Measurements from ENCODE around the gene IL1R2. TPM values are rescaled to one million over a fixed set of nuclear protein-coding genes. Genes with fewer than 3 reads are reported as not detected.
A peak's percentile ranks its signal among the peaks of the same experiment; 100 is the strongest.

The IL1R2 gene
- total RNA-seq, result 1 to 10 TPM in 2 of 5 experiments, under 1 TPM in 1, not detected in 2; 0.40 to 2.7 (median 1.3) TPM
- not detected for polyA plus RNA-seq
- total RNA-seq, result not detected

GRCh38 chr2:101991721-101992145 is at the start of gene IL1R2:
TSS of gene IL1R2 (plus strand) at chr2:101991960. CDS start at chr2:102008576, 16,616 bp downstream.
- Mint-ChIP-seq H3K4me1 (peaks cover 12 to 27% (median 16%) of the 10 kb centered on the region in 7 donors), H3K27ac (peak within 1 kb of the TSS in 3 of 9 donors; percentile 26 to 65 (median 36)), H3K36me3 (no peaks in the 10 kb centered on the region), H3K9me3 (peaks cover 0 to 4% (median 0%) of the 10 kb centered on the region in 11 donors), H3K27me3 (peaks cover 16 to 41% (median 22%) of the 10 kb centered on the region in 5 donors), H3K4me3 (no peak within 1 kb of the TSS)
- H3K4me1 ChIP-seq (ENCODE audit: control insufficient read depth in 2 of 2, insufficient read depth in 2 of 2, low read length in 2 of 2), result peaks cover 0 to 11% of the 10 kb centered on the region in 2 donors
- H3K27me3 ChIP-seq (ENCODE audit: control insufficient read depth in 2 of 2, insufficient read depth in 2 of 2, low read length in 2 of 2), result no peaks in the 10 kb centered on the region
- DNase-seq, result no peak
- intact Hi-C loops (cut with micrococcal nuclease), result no loop called here
- ChIA-PET POLR2A (no interaction called here), CTCF (interaction anchor here (0.7 kb wide), 1 partner anchor 63 kb away, joined by 3 read pairs; no protein-coding TSS in a partner anchor)
- H3K9me3 ChIP-seq (ENCODE audit: control insufficient read depth in 2 of 3, low read length in 3 of 3), result no peaks in the 10 kb centered on the region
- no peaks in the 10 kb centered on the region for H3K36me3 ChIP-seq (ENCODE audit: control insufficient read depth in 2 of 3, insufficient read depth in 3 of 3, low read length in 3 of 3)
- peak; percentile 79 for ATAC-seq
- H3K27ac ChIP-seq (ENCODE audit: low read depth, low read length), result no peak within 1 kb of the TSS
- H3K4me3 ChIP-seq (ENCODE audit: low read length), result no peak within 1 kb of the TSS

- peaks cover 7 to 13% (median 9%) of the 10 kb centered on the region in 11 donors for H3K9me3 Mint-ChIP-seq
- Histone ChIP-seq H3K4me3 (ENCODE audit: low read length) (no peak overlapping the region), H3K4me1 (ENCODE audit: control insufficient read depth in 2 of 2, insufficient read depth in 2 of 2, low read length in 2 of 2) (no peaks in the 10 kb centered on the region), H3K36me3 (ENCODE audit: control insufficient read depth in 2 of 3, insufficient read depth in 3 of 3, low read length in 3 of 3) (no peaks in the 10 kb centered on the region), H3K9me3 (ENCODE audit: control insufficient read depth in 2 of 3, low read length in 3 of 3) (no peaks in the 10 kb centered on the region), H3K27me3 (ENCODE audit: control insufficient read depth in 2 of 2, insufficient read depth in 2 of 2, low read length in 2 of 2) (no peaks in the 10 kb centered on the region), H3K27ac (ENCODE audit: low read depth, low read length) (no peak overlapping the region)
- ATAC-seq, result no peak
- DNase-seq, result no peak
- H3K27ac Mint-ChIP-seq, result no peak overlapping the region
- H3K27me3 Mint-ChIP-seq, result peaks cover 5 to 17% (median 10%) of the 10 kb centered on the region in 5 donors
- ChIA-PET POLR2A (no interaction called here), CTCF (no interaction called here)
- no peak overlapping the region for H3K4me3 Mint-ChIP-seq
- H3K36me3 Mint-ChIP-seq, result peaks cover under 1 to 5% (median 2%) of the 10 kb centered on the region in 5 donors
- intact Hi-C loops (cut with micrococcal nuclease), result no loop called here
- peaks cover 0 to 1% (median 0%) of the 10 kb centered on the region in 7 donors for H3K4me1 Mint-ChIP-seq
Measured at GRCh38 chr2:101942851-101943250, 48.9 kb upstream of the IL1R2 start.

GRCh38 chr2:101946372-101947039 is 45.3 kb upstream of the IL1R2 start:
- Histone ChIP-seq H3K9me3 (ENCODE audit: control insufficient read depth in 2 of 3, low read length in 3 of 3) (no peaks in the 10 kb centered on the region), H3K4me1 (ENCODE audit: control insufficient read depth in 2 of 2, insufficient read depth in 2 of 2, low read length in 2 of 2) (no peaks in the 10 kb centered on the region), H3K27ac (ENCODE audit: low read depth, low read length) (no peak overlapping the region), H3K36me3 (ENCODE audit: control insufficient read depth in 2 of 3, insufficient read depth in 3 of 3, low read length in 3 of 3) (no peaks in the 10 kb centered on the region), H3K27me3 (ENCODE audit: control insufficient read depth in 2 of 2, insufficient read depth in 2 of 2, low read length in 2 of 2) (no peaks in the 10 kb centered on the region), H3K4me3 (ENCODE audit: low read length) (no peak overlapping the region)
- DNase-seq (no peak), ATAC-seq (no peak)
- Mint-ChIP-seq H3K9me3 (peaks cover 0 to 18% (median 5%) of the 10 kb centered on the region in 11 donors), H3K4me3 (no peak overlapping the region), H3K27ac (no peak overlapping the region), H3K36me3 (peaks cover 2 to 4% (median 4%) of the 10 kb centered on the region in 5 donors), H3K4me1 (peaks cover 0 to 1% (median 0%) of the 10 kb centered on the region in 7 donors), H3K27me3 (peaks cover 0 to 5% (median 3%) of the 10 kb centered on the region in 5 donors)
- intact Hi-C loops (cut with micrococcal nuclease), result no loop called here
- ChIA-PET CTCF (no interaction called here), POLR2A (no interaction called here)

GRCh38 chr2:101947374-101947773 is 44.4 kb upstream of the IL1R2 start:
- no peaks in the 10 kb centered on the region for H3K27me3 ChIP-seq (ENCODE audit: control insufficient read depth in 2 of 2, insufficient read depth in 2 of 2, low read length in 2 of 2)
- H3K4me3 ChIP-seq (ENCODE audit: low read length), result no peak overlapping the region
- intact Hi-C loops (cut with micrococcal nuclease), result no loop called here
- ATAC-seq (no peak), DNase-seq (no peak)
- H3K4me3 Mint-ChIP-seq, result no peak overlapping the region
- peaks cover 0 to 5% (median 3%) of the 10 kb centered on the region in 5 donors for H3K27me3 Mint-ChIP-seq
- H3K9me3 Mint-ChIP-seq, result peaks cover 0 to 18% (median 5%) of the 10 kb centered on the region in 11 donors
- no peak overlapping the region for H3K27ac Mint-ChIP-seq
- H3K36me3 Mint-ChIP-seq, result peaks cover 3 to 4% (median 4%) of the 10 kb centered on the region in 5 donors
- CTCF ChIA-PET, result no interaction called here
- H3K4me1 Mint-ChIP-seq, result peaks cover 0 to 1% (median 0%) of the 10 kb centered on the region in 7 donors
- H3K27ac ChIP-seq (ENCODE audit: low read depth, low read length), result no peak overlapping the region
- no peaks in the 10 kb centered on the region for H3K36me3 ChIP-seq (ENCODE audit: control insufficient read depth in 2 of 3, insufficient read depth in 3 of 3, low read length in 3 of 3)
- H3K4me1 ChIP-seq (ENCODE audit: control insufficient read depth in 2 of 2, insufficient read depth in 2 of 2, low read length in 2 of 2), result no peaks in the 10 kb centered on the region
- H3K9me3 ChIP-seq (ENCODE audit: control insufficient read depth in 2 of 3, low read length in 3 of 3), result no peaks in the 10 kb centered on the region
- POLR2A ChIA-PET, result no interaction called here

DNA sequence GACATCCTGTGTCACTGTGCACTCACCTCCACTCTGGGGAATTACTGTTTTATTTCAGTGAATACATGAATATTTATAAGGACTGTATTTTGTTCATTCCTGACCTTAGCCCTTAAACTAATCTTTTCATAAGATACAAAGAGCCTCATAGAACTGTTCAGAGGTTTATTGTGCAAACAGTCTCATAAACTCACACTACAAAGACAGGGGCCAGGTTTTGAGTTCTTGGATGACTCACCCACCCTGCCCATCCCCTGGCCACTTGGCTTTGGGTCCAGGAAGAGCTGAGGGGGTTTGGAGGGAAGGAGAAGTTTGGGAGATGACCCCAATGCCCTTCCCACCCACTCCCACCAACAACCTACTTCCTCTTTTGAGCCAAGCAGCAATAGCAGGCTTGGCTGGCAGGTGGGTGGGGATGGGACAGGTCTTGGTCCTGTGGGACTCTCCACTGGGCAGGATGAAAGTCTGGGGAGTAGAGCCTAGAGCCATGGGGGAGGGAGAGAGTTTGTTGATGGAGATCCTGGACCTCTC is 43.1 kb upstream of the IL1R2 start:
- Histone ChIP-seq H3K4me3 (ENCODE audit: low read length) (no peak overlapping the region), H3K36me3 (ENCODE audit: control insufficient read depth in 2 of 3, insufficient read depth in 3 of 3, low read length in 3 of 3) (no peaks in the 10 kb centered on the region), H3K27me3 (ENCODE audit: control insufficient read depth in 2 of 2, insufficient read depth in 2 of 2, low read length in 2 of 2) (no peaks in the 10 kb centered on the region), H3K4me1 (ENCODE audit: control insufficient read depth in 2 of 2, insufficient read depth in 2 of 2, low read length in 2 of 2) (no peaks in the 10 kb centered on the region), H3K27ac (ENCODE audit: low read depth, low read length) (no peak overlapping the region), H3K9me3 (ENCODE audit: control insufficient read depth in 2 of 3, low read length in 3 of 3) (no peaks in the 10 kb centered on the region)
- Mint-ChIP-seq H3K36me3 (peaks cover 3 to 4% (median 4%) of the 10 kb centered on the region in 5 donors), H3K27me3 (peaks cover 0 to 5% (median 0%) of the 10 kb centered on the region in 5 donors), H3K4me1 (peaks cover 0 to 1% (median 0%) of the 10 kb centered on the region in 7 donors), H3K27ac (no peak overlapping the region), H3K9me3 (peaks cover 0 to 18% (median 5%) of the 10 kb centered on the region in 11 donors), H3K4me3 (no peak overlapping the region)
- no peak for ATAC-seq
- POLR2A ChIA-PET, result no interaction called here
- no peak for DNase-seq
- CTCF ChIA-PET, result no interaction called here
- intact Hi-C loops (cut with micrococcal nuclease), result no loop called here

DNA sequence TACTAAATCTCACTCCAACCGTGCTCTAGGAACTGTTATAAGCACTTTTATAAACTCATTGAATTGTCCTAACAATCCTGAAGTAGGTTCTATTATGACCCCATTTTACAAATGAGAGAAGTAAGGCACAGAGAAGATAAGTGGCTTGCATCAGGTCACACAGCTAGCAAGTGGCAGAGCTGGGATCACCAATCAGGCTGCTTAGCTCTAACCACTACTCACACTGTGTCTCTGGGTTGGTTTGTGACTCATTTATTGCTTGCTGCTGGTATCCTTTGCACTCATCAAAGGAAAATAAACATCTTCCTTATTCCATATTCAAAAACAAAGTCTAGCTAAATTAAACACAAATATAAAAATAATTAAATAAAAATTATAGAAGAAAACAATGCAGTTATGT is 42.5 kb upstream of the IL1R2 start:
- Histone ChIP-seq H3K27me3 (ENCODE audit: control insufficient read depth in 2 of 2, insufficient read depth in 2 of 2, low read length in 2 of 2) (no peaks in the 10 kb centered on the region), H3K4me3 (ENCODE audit: low read length) (no peak overlapping the region), H3K36me3 (ENCODE audit: control insufficient read depth in 2 of 3, insufficient read depth in 3 of 3, low read length in 3 of 3) (no peaks in the 10 kb centered on the region), H3K4me1 (ENCODE audit: control insufficient read depth in 2 of 2, insufficient read depth in 2 of 2, low read length in 2 of 2) (no peaks in the 10 kb centered on the region), H3K27ac (ENCODE audit: low read depth, low read length) (no peak overlapping the region), H3K9me3 (ENCODE audit: control insufficient read depth in 2 of 3, low read length in 3 of 3) (no peaks in the 10 kb centered on the region)
- peaks cover 3 to 4% (median 4%) of the 10 kb centered on the region in 5 donors for H3K36me3 Mint-ChIP-seq
- intact Hi-C loops (cut with micrococcal nuclease), result no loop called here
- H3K27me3 Mint-ChIP-seq, result peaks cover 0 to 5% (median 0%) of the 10 kb centered on the region in 5 donors
- no peak overlapping the region for H3K4me3 Mint-ChIP-seq
- peaks cover 0 to 18% (median 5%) of the 10 kb centered on the region in 11 donors for H3K9me3 Mint-ChIP-seq
- no peak for DNase-seq
- CTCF ChIA-PET, result no interaction called here
- H3K27ac Mint-ChIP-seq, result no peak overlapping the region
- no peak for ATAC-seq
- H3K4me1 Mint-ChIP-seq, result peaks cover 0 to 1% (median 0%) of the 10 kb centered on the region in 7 donors
- POLR2A ChIA-PET, result no interaction called here
